ENCODE results near the gene IL25.
"Not testable (repeated sequence)": the region's sequence is repeated elsewhere in the genome, so short reads cannot be mapped to it uniquely, and the experiment has no call there.

IL25 gene

GRCh38 chr14:23376482-23377197 lies 4.0 kb downstream of the IL25 start, which contains the start of gene CMTM5:
CMTM5 (plus strand) TSS chr14:23377046; CDS start chr14:23377252, 206 bp downstream.
- no peak for DNase-seq

- DNase-seq = no peak
These were observed 4.6 kb downstream of the IL25 start for GRCh38 chr14:23377198-23377550.

GRCh38 chr14:23377573-23378563 lies 5.3 kb downstream of the IL25 start:
- no peak for DNase-seq

GRCh38 chr14:23378612-23379220 lies 6.1 kb downstream of the IL25 start:
- DNase-seq = no peak

GRCh38 chr14:23379366-23380196 lies 7.0 kb downstream of the IL25 start:
- peak; percentile 72 to 74 for DNase-seq

GRCh38 chr14:23380197-23380914 lies 7.7 kb downstream of the IL25 start:
- no peak for DNase-seq

- no peak for DNase-seq
These were observed 8.4 kb downstream of the IL25 start for GRCh38 chr14:23380976-23381375.

GRCh38 chr14:23381871-23382270 lies 9.3 kb downstream of the IL25 start:
- no peak for DNase-seq

GRCh38 chr14:23382276-23382675 lies 9.7 kb downstream of the IL25 start:
- DNase-seq = no peak

GRCh38 chr14:23382731-23383440 lies 10.3 kb downstream of the IL25 start:
- DNase-seq = no peak

- DNase-seq = no peak
These were observed 11.9 kb downstream of the IL25 start for GRCh38 chr14:23384364-23385080.

GRCh38 chr14:23385244-23385641 lies 12.6 kb downstream of the IL25 start:
- DNase-seq = no peak

GRCh38 chr14:23385642-23386265 lies 13.1 kb downstream of the IL25 start:
- no peak for DNase-seq

- not testable (repeated sequence) for DNase-seq
These were observed 13.7 kb downstream of the IL25 start for GRCh38 chr14:23386266-23386657.

- DNase-seq = no peak
These were observed 14.4 kb downstream of the IL25 start for GRCh38 chr14:23386999-23387398.

- no peak for DNase-seq
These were observed 15.6 kb downstream of the IL25 start for GRCh38 chr14:23387916-23388882.

- DNase-seq = no peak
These were observed 16.4 kb downstream of the IL25 start for GRCh38 chr14:23388996-23389395.

GRCh38 chr14:23389396-23389795 lies 16.8 kb downstream of the IL25 start:
- no peak for DNase-seq

GRCh38 chr14:23389871-23390270 lies 17.3 kb downstream of the IL25 start:
- not testable (repeated sequence) for DNase-seq

All from stimulated activated CD4-positive, alpha-beta T cell treated with anti-CD3 and anti-CD28 coated beads, Interleukin-2, amount 100 ng/mL, for 24 hours (primary cell).